H9 (cell line): ENCODE measurements around the gene FARSB. TPM values are rescaled to one million over a fixed set of nuclear protein-coding genes. Genes with fewer than 3 reads are reported as not detected.

ENCODE experiments used
- DNase-seq: peaks from one replicate; pipeline ENCODE4 v3.0.0-alpha.2; 2017
- H2AFZ ChIP-seq: one replicate; pipeline ENCODE4 v1.6.1; 2013; ENCODE audit warnings: mild to moderate bottlenecking, low read length, control low read depth, moderate library complexity
- H2AK5ac ChIP-seq: 2 replicates; pipeline ENCODE4 v1.6.1; 2013; ENCODE audit warnings: low read length, control low read depth, mixed read lengths; ENCODE audit not compliant: insufficient read length
- H2BK120ac ChIP-seq: one replicate; pipeline ENCODE4 v1.6.1; 2013; ENCODE audit warnings: low read depth, mild to moderate bottlenecking, low read length, control low read depth, inconsistent platforms; ENCODE audit not compliant: poor library complexity, severe bottlenecking
- H2BK12ac ChIP-seq: 2 replicates; pipeline ENCODE4 v1.6.1; 2013; ENCODE audit warnings: low read length, control low read depth, mixed read lengths, low read depth; ENCODE audit not compliant: insufficient read length
- H2BK15ac ChIP-seq: 2 replicates; pipeline ENCODE4 v1.6.1; 2013; ENCODE audit warnings: low read depth, low read length, control low read depth
- H2BK20ac ChIP-seq: one replicate; pipeline ENCODE4 v1.6.1; 2013; ENCODE audit warnings: low read depth, mild to moderate bottlenecking, low read length, control low read depth, inconsistent platforms; ENCODE audit not compliant: poor library complexity, severe bottlenecking
- H2BK5ac ChIP-seq: 2 replicates; pipeline ENCODE4 v1.6.1; 2013; ENCODE audit warnings: low read length, control low read depth, mixed read lengths; ENCODE audit not compliant: insufficient read length
- H3K14ac ChIP-seq: 2 replicates; pipeline ENCODE4 v1.6.1; 2013; ENCODE audit warnings: low read length, control low read depth; ENCODE audit not compliant: insufficient read depth
- H3K18ac ChIP-seq: 2 replicates; pipeline ENCODE4 v1.6.1; 2013; ENCODE audit warnings: low read depth, mild to moderate bottlenecking, mixed read lengths, low read length, control low read depth; ENCODE audit not compliant: insufficient read length
- H3K23ac ChIP-seq: 2 replicates; pipeline ENCODE4 v1.6.1; 2013; ENCODE audit warnings: low read length, control low read depth, mixed read lengths, low read depth; ENCODE audit not compliant: insufficient read length
- H3K23me2 ChIP-seq: 2 replicates; pipeline ENCODE4 v1.6.1; 2013; ENCODE audit warnings: low read depth, mild to moderate bottlenecking, mixed read lengths, low read length, control low read depth; ENCODE audit not compliant: insufficient read length, poor library complexity, severe bottlenecking
- H3K27ac ChIP-seq: 2 replicates; pipeline ENCODE4 v1.5.1; 2013; ENCODE audit warnings: low read length, control low read depth, mixed read lengths, low read depth; ENCODE audit not compliant: insufficient read length
- H3K27me3 ChIP-seq: 2 replicates; pipeline ENCODE4 v1.6.1; 2013; ENCODE audit warnings: low read length, control low read depth, inconsistent platforms; ENCODE audit not compliant: insufficient read depth
- H3K4ac ChIP-seq: 2 replicates; pipeline ENCODE4 v1.6.1; 2013; ENCODE audit warnings: low read depth, mild to moderate bottlenecking, control low read depth, inconsistent platforms, low read length, moderate library complexity
- H3K4me1 ChIP-seq: 2 replicates; pipeline ENCODE4 v1.6.1; 2013; ENCODE audit warnings: low read length, control low read depth, inconsistent platforms; ENCODE audit not compliant: insufficient read depth
- H3K4me2 ChIP-seq: 2 replicates; pipeline ENCODE4 v1.6.1; 2013; ENCODE audit warnings: low read length, control low read depth, mixed read lengths; ENCODE audit not compliant: insufficient read length, insufficient read depth
- H3K56ac ChIP-seq: 2 replicates; pipeline ENCODE4 v1.6.1; 2013; ENCODE audit warnings: low read depth, mild to moderate bottlenecking, mixed read lengths, low read length, control low read depth; ENCODE audit not compliant: insufficient read length
- H3K79me1 ChIP-seq: 2 replicates; pipeline ENCODE4 v1.6.1; 2013; ENCODE audit warnings: low read depth, mild to moderate bottlenecking, moderate library complexity, low read length, control low read depth, inconsistent platforms; ENCODE audit not compliant: insufficient read depth, poor library complexity, severe bottlenecking
- H3K79me2 ChIP-seq: 2 replicates; pipeline ENCODE4 v1.6.1; 2013; ENCODE audit warnings: low read length, control low read depth, inconsistent platforms; ENCODE audit not compliant: insufficient read depth
- H3K9ac ChIP-seq: 2 replicates; pipeline ENCODE4 v1.6.1; 2013; ENCODE audit warnings: low read length, control low read depth, mixed read lengths; ENCODE audit not compliant: insufficient read length; ENCODE audit errors: extremely low read depth
- H3K9me3 ChIP-seq: one replicate; pipeline ENCODE4 v1.6.1; 2013; ENCODE audit warnings: low read depth, low read length, inconsistent platforms; ENCODE audit not compliant: control insufficient read depth
- H3T11ph ChIP-seq: one replicate; pipeline ENCODE4 v1.6.1; 2013; ENCODE audit warnings: mild to moderate bottlenecking, low read length, control low read depth, inconsistent platforms
- H4K20me1 ChIP-seq: one replicate; pipeline ENCODE4 v1.6.1; 2013; ENCODE audit not compliant: control insufficient read depth, insufficient read length, insufficient read depth
- H4K5ac ChIP-seq: 2 replicates; pipeline ENCODE4 v1.6.1; 2013; ENCODE audit warnings: low read depth, mild to moderate bottlenecking, mixed read lengths, low read length, control low read depth; ENCODE audit not compliant: insufficient read length
- H4K8ac ChIP-seq: replicated peaks from 2 replicates; pipeline ENCODE4 v1.6.1; 2013; ENCODE audit warnings: low read length, control low read depth, mixed read lengths, low read depth; ENCODE audit not compliant: insufficient read length
- H4K91ac ChIP-seq: 2 replicates; pipeline ENCODE4 v1.6.1; 2013; ENCODE audit warnings: low read depth, mild to moderate bottlenecking, moderate library complexity, mixed read lengths, low read length, control low read depth; ENCODE audit not compliant: insufficient read length
- H3K27ac Mint-ChIP-seq, 3 experiments: 2 replicates in 2 of 3; 3 replicates in 1 of 3; pipeline ENCODE4 v1.8.0; 2020 to 2021; ENCODE audit warnings: mixed read lengths in 3 of 3, mild to moderate bottlenecking in 1 of 3, moderate library complexity in 1 of 3
- H3K27me3 Mint-ChIP-seq: 2 replicates; pipeline ENCODE4 v1.8.0; 2021; ENCODE audit warnings: low read depth, mild to moderate bottlenecking, moderate library complexity, mixed read lengths
- H3K36me3 Mint-ChIP-seq, 3 experiments: 2 replicates in 2 of 3; 3 replicates in 1 of 3; pipeline ENCODE4 v1.8.0; 2020 to 2021; ENCODE audit warnings: low read depth in 3 of 3, mixed read lengths in 3 of 3; ENCODE audit not compliant: insufficient read depth in 1 of 3
- H3K4me1 Mint-ChIP-seq, 2 experiments: 2 replicates each; pipeline ENCODE4 v1.8.0; 2020; ENCODE audit warnings: mixed read lengths in 2 of 2
- H3K4me3 Mint-ChIP-seq, 2 experiments: 2 replicates in 1 of 2; 3 replicates in 1 of 2; pipeline ENCODE4 v1.8.0; 2020 to 2021; ENCODE audit warnings: mild to moderate bottlenecking in 2 of 2, mixed read lengths in 2 of 2, moderate library complexity in 1 of 2
- H3K9me3 Mint-ChIP-seq, 2 experiments: 2 replicates in 1 of 2; 3 replicates in 1 of 2; pipeline ENCODE4 v1.8.0; 2020; ENCODE audit warnings: mild to moderate bottlenecking in 2 of 2, mixed read lengths in 2 of 2, moderate library complexity in 1 of 2
- CTCF ChIP-seq: fragments of 200-600 bp; sonication (generic); conservative IDR thresholded peaks from 3 replicates; pipeline ENCODE4 v1.8.0; 2021; ENCODE audit warnings: antibody characterized with exemption, mild to moderate bottlenecking
- WGBS: extraction: QIAGEN DNeasy Blood & Tissue Kit; methylation state at CpG from one replicate; pipeline ENCODE4 v1.1.7; 2013; ENCODE audit warnings: missing lambda C conversion rate, low lambda C conversion rate, mixed read lengths; ENCODE audit not compliant: insufficient read length; ENCODE audit errors: extremely low coverage; 5-methylcytosine and 5-hydroxymethylcytosine counted together
- total RNA-seq: library from RNA; stranded (reverse); gene quantifications from 2 replicates; pipeline ENCODE4 v1.2.1, GENCODE V29; 2021

FARSB gene
- total RNA-seq, 1 experiment from 2014 or later = 32.1 TPM

DNA sequence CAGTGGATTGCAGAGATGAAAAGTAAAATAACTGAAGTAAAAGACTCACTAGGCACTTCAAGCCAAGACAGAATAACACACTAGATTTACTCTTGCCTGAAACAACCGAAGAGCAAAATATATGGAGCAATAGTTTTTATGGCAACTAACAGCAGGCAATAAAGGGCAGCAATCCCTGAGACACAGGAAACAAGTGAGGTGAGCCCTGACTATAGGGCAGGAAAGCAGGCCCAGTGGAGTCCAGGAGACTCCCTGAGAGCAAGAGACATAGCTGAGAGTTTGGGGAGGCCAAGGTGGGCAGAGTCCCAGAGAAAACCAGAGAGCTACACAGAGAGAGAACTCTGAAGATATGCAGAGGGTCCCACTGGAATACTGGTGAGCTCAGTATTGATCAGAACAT is 18.8 kb downstream of the FARSB start:
- Histone ChIP-seq H4K91ac (no peak overlapping the region), H3K9ac (no peak overlapping the region), H3K27me3 (no peaks in the 10 kb centered on the region), H2AK5ac (no peak overlapping the region), H3T11ph (no peak overlapping the region), H3K14ac (no peak overlapping the region), H3K79me1 (no peaks in the 10 kb centered on the region), H2BK12ac (no peak overlapping the region), H3K23ac (no peak overlapping the region), H3K27ac (no peak overlapping the region), H3K79me2 (no peaks in the 10 kb centered on the region), H3K4ac (no peak overlapping the region), H3K9me3 (no peaks in the 10 kb centered on the region), H4K8ac (no peak overlapping the region), H3K56ac (no peak overlapping the region), H4K5ac (no peak overlapping the region), H3K23me2 (no peaks in the 10 kb centered on the region), H2BK120ac (no peak overlapping the region), H3K4me1 (no peaks in the 10 kb centered on the region), H2AFZ (no peak overlapping the region), H3K4me2 (no peak overlapping the region), H2BK15ac (no peak overlapping the region), H3K18ac (no peak overlapping the region), H2BK20ac (no peak overlapping the region), H4K20me1 (no peaks in the 10 kb centered on the region), H2BK5ac (no peak overlapping the region)
- H3K27ac Mint-ChIP-seq = no peak overlapping the region; a peak in 1 of 7 replicates
- H3K27me3 Mint-ChIP-seq = no peaks in the 10 kb centered on the region
- no peaks in the 10 kb centered on the region for H3K4me1 Mint-ChIP-seq
- H3K36me3 Mint-ChIP-seq = peaks cover 27 to 73% (median 62%) of the 10 kb centered on the region in 3 experiments; a peak in 6 of 7 replicates
- TF ChIP-seq CTCF = no peak
- WGBS = no CpG with 5 or more reads among the region's 1 CpG
- no peak for DNase-seq
- H3K9me3 Mint-ChIP-seq = no peaks in the 10 kb centered on the region
- H3K4me3 Mint-ChIP-seq = no peak overlapping the region
